Lower leg skin (tissue), 4 donors: Measurements from ENCODE around the gene HOXB7. TPM values are rescaled to one million over a fixed set of nuclear protein-coding genes. Genes with fewer than 3 reads are reported as not detected.

Experiments used
- DNase-seq, 2 donors: peaks; one replicate each; pipeline ENCODE4 v3.0.0-alpha.2; 2019; ENCODE audit warnings: low spot score in 2 of 2
- H3K4me3 ChIP-seq: fragments of 200-600 bp; sonication (generic); 2 replicates; pipeline ENCODE4 v1.5.1; 2017; ENCODE audit warnings: mild to moderate bottlenecking, low read depth; ENCODE audit not compliant: poor library complexity, severe bottlenecking
- CTCF ChIP-seq, 3 donors: fragments of 450-650 bp; IDR thresholded peaks; one replicate each; pipeline ENCODE4 v1.5.1; 2016; ENCODE audit warnings: antibody characterized with exemption in 3 of 3, mild to moderate bottlenecking in 3 of 3, moderate library complexity in 2 of 3
- POLR2A ChIP-seq, 2 donors: fragments of 450-650 bp; IDR thresholded peaks; one replicate each; pipeline ENCODE4 v1.6.1; 2016 to 2017; ENCODE audit warnings: antibody characterized with exemption in 2 of 2, mild to moderate bottlenecking in 1 of 2, moderate library complexity in 1 of 2
- WGBS, 2 donors: methylation state at CpG; one replicate each; pipeline ENCODE4 v1.1.5; 2018; 5-methylcytosine and 5-hydroxymethylcytosine counted together
- intact Hi-C: fragments of 100-400 bp; cut with DNase I; formaldehyde crosslinking; loops from one replicate; pipeline ENCODE4 v1.15.0; 2023; ENCODE audit warnings: low total_unique reads
- total RNA-seq, 4 donors: library from RNA; depleted of rRNA; stranded (reverse); fragments of >200 nt; gene quantifications; one replicate each; pipeline ENCODE4 v1.1.0, GENCODE V29; 2016

Gene HOXB7
- total RNA-seq, 4 donors from 2014 or later: 1.3 to 11.5 (median 5.3) TPM

GRCh38 chr17:48604770-48605329, 6.0 kb downstream of the HOXB7 start, which contains the start of gene HOXB6:
Gene HOXB6, minus strand, starts transcription at chr17:48604986. Its CDS starts 6,836 bp downstream, at chr17:48598150.
- intact Hi-C loops: no loop called here
- H3K4me3 ChIP-seq: peak within 1 kb of the TSS; percentile 35
- DNase-seq: no peak
- no peak for TF ChIP-seq POLR2A (IDR thresholded peaks at IDR 0.05)
- TF ChIP-seq CTCF (IDR thresholded peaks at IDR 0.05): no peak
- 14 to 19% methylated on average over 16 of the region's 16 CpGs for WGBS, 2 donors

GRCh38 chr17:48603959-48604769, 6.7 kb downstream of the HOXB7 start:
- peak overlapping the region; percentile 35 for H3K4me3 ChIP-seq
- DNase-seq: peak in 1 of 2 donors; percentile 90
- intact Hi-C loops: no loop called here

GRCh38 chr17:48601539-48602425, 9.0 kb downstream of the HOXB7 start:
- WGBS, 2 donors: 35 to 46% methylated on average over 34 to 35 of the region's 35 CpGs
- TF ChIP-seq POLR2A (IDR thresholded peaks at IDR 0.05) (no peak), CTCF (IDR thresholded peaks at IDR 0.05) (no peak)
- intact Hi-C loops: no loop called here
- no peak for DNase-seq
- no peak overlapping the region for H3K4me3 ChIP-seq

More at GRCh38 chr17:48603959-48604769, 6.7 kb downstream of the HOXB7 start:
- TF ChIP-seq CTCF (IDR thresholded peaks at IDR 0.05) (no peak), POLR2A (IDR thresholded peaks at IDR 0.05) (no peak)
- WGBS, 2 donors: 7 to 10% methylated on average over 21 of the region's 21 CpGs

GRCh38 chr17:48601207-48601538, 9.6 kb downstream of the HOXB7 start:
- intact Hi-C loops: no loop called here

More at GRCh38 chr17:48601207-48601538, 9.6 kb downstream of the HOXB7 start:
- no peak for DNase-seq
- no peak overlapping the region for H3K4me3 ChIP-seq
- TF ChIP-seq CTCF (IDR thresholded peaks at IDR 0.05): no peak
- TF ChIP-seq POLR2A (IDR thresholded peaks at IDR 0.05): no peak
- 69 to 87% methylated on average over 4 of the region's 4 CpGs for WGBS, 2 donors
